PC-3 (cell line): ENCODE measurements around the gene PLPP7. TPM values are rescaled to one million over a fixed set of nuclear protein-coding genes. Genes with fewer than 3 reads are reported as not detected.

Experiments
- ATAC-seq: fragments of 200-7000 bp; cut with Tn5 transposase; 2 replicates; pipeline ENCODE4 v1.9.1; 2020; ENCODE audit warnings: mild to moderate bottlenecking, moderate library complexity
- BruUV-seq: library from RNA; stranded (reverse); fragments of 400-500 nt; replicated peaks from 2 replicates; lab custom pipeline; 2021; lab: Mats Ljungman, UMichigan
- CTCF ChIA-PET: fragments of 300-600 bp; sonication (Branson Sonifier 250); formaldehyde crosslinking; loops from one replicate; lab custom pipeline; 2022; ENCODE audit warnings: antibody characterized with exemption; lab: Charles Lee
- POLR2A ChIA-PET: fragments of 300-600 bp; sonication (Branson Sonifier 250); formaldehyde crosslinking; loops from one replicate; lab custom pipeline; 2022; ENCODE audit warnings: antibody characterized with exemption; ENCODE audit not compliant: unreplicated experiment; lab: Charles Lee
- DNase-seq: peaks from one replicate; pipeline ENCODE4 v3.0.0-alpha.2; 2015
- H2AFZ ChIP-seq: fragments of 300-600 bp; sonication (generic); 2 replicates; pipeline ENCODE4 v1.6.0; 2016; ENCODE audit warnings: antibody characterized with exemption, low read length
- H3F3A ChIP-seq: fragments of 300-600 bp; sonication (generic); one replicate; pipeline ENCODE4 v1.6.0; 2017; ENCODE audit warnings: antibody characterized with exemption, low read length, control low read depth, mild to moderate bottlenecking; ENCODE audit not compliant: unreplicated experiment
- H3K27ac ChIP-seq: fragments of 300-600 bp; sonication (generic); 2 replicates; pipeline ENCODE4 v1.5.1; 2016; ENCODE audit warnings: mild to moderate bottlenecking, low read length
- H3K27me3 ChIP-seq: fragments of 300-600 bp; sonication (generic); 2 replicates; pipeline ENCODE4 v1.6.1; 2016; ENCODE audit warnings: low read length, mixed read lengths
- H3K36me3 ChIP-seq: fragments of 300-600 bp; sonication (generic); 2 replicates; pipeline ENCODE4 v1.6.1; 2016; ENCODE audit warnings: low read depth, mixed run types, low read length, mixed read lengths
- H3K4me1 ChIP-seq: fragments of 300-600 bp; sonication (generic); 2 replicates; pipeline ENCODE4 v1.5.1; 2016; ENCODE audit warnings: low read length; ENCODE audit not compliant: insufficient read depth
- H3K4me2 ChIP-seq: fragments of 300-600 bp; sonication (generic); 2 replicates; pipeline ENCODE4 v1.6.0; 2016; ENCODE audit warnings: low read length
- H3K4me3 ChIP-seq: fragments of 300-600 bp; sonication (generic); 2 replicates; pipeline ENCODE4 v1.5.1; 2016; ENCODE audit warnings: mild to moderate bottlenecking, low read length, mixed read lengths
- H3K79me2 ChIP-seq: fragments of 300-600 bp; sonication (generic); 2 replicates; pipeline ENCODE4 v1.6.1; 2017; ENCODE audit warnings: low read length, mixed read lengths
- H3K9ac ChIP-seq: fragments of 300-600 bp; sonication (generic); 2 replicates; pipeline ENCODE4 v1.6.0; 2016; ENCODE audit warnings: mild to moderate bottlenecking, low read length
- H3K9me2 ChIP-seq: fragments of 300-600 bp; sonication (generic); replicated peaks from 2 replicates; pipeline ENCODE4 v1.6.1; 2016; ENCODE audit warnings: mixed run types, low read length, mixed read lengths
- H3K9me3 ChIP-seq: fragments of 300-600 bp; sonication (generic); 2 replicates; pipeline ENCODE4 v1.6.1; 2016; ENCODE audit warnings: low read length, mixed read lengths
- H4K20me1 ChIP-seq: fragments of 300-600 bp; sonication (generic); 2 replicates; pipeline ENCODE4 v1.6.1; 2016; ENCODE audit warnings: low read length, mixed read lengths
- EZH2 ChIP-seq: fragments of 300-600 bp; sonication (generic); IDR thresholded peaks from one replicate; pipeline ENCODE4 v1.6.1; 2017; ENCODE audit warnings: antibody characterized with exemption, mild to moderate bottlenecking, low read length; ENCODE audit not compliant: unreplicated experiment
- EZH2phosphoT487 ChIP-seq: fragments of 300-600 bp; sonication (generic); IDR thresholded peaks from 2 replicates; pipeline ENCODE4 v1.6.1; 2018; ENCODE audit warnings: mild to moderate bottlenecking, antibody characterized with exemption, low read length, borderline replicate concordance
- intact Hi-C: fragments of 100-400 bp; cut with micrococcal nuclease; formaldehyde crosslinking; loops from 2 replicates; pipeline ENCODE4 v1.9.0; 2023
- total RNA-seq: library from RNA; depleted of rRNA; stranded (reverse); fragments of >200 nt; gene quantifications from 2 replicates; pipeline ENCODE4 v1.2.3, GENCODE V29; 2014
- TF ChIP-seq, protein P1 (sequence below): fragments of 300-600 bp; sonication (generic); conservative IDR thresholded peaks from 2 replicates; pipeline ENCODE4 v1.5.1; 2017; ENCODE audit warnings: antibody characterized with exemption, low read depth, mild to moderate bottlenecking, low read length

The PLPP7 gene
- total RNA-seq, 1 experiment from 2014 or later: not detected

DNA sequence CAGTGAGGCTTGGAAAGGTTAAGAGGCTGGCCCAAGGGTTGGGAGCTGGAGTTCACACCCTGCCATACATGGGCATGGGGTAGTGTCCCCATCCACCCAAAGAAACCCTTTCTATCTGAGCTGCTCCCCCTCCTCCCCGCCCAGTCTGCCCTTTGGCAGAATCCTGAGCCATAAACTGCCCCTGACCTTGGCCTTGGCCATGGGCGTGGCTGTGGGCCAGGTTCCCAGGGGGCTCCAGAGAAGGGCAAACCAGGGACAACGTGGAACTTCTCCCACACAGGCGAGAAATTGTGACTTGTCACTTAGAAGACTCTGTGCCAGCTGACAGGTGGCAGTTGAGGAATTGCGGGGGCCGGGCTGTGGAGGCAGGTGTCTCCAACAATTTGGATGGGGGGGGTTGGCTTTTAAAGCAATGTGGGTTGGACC lies 18.0 kb upstream of the PLPP7 start:
- no peak for ATAC-seq
- intact Hi-C loops: no loop called here
- Histone ChIP-seq H3F3A (no peaks in the 10 kb centered on the region), H3K9ac (no peak overlapping the region), H3K36me3 (no peaks in the 10 kb centered on the region), H3K27ac (no peak overlapping the region), H2AFZ (no peak overlapping the region), H3K9me2 (no peaks in the 10 kb centered on the region), H3K4me2 (no peak overlapping the region), H3K4me3 (no peak overlapping the region), H3K4me1 (no peaks in the 10 kb centered on the region), H4K20me1 (no peaks in the 10 kb centered on the region), H3K27me3 (peaks cover 9% of the 10 kb centered on the region), H3K9me3 (no peaks in the 10 kb centered on the region), H3K79me2 (no peaks in the 10 kb centered on the region)
- POLR2A ChIA-PET: interaction anchor here (0.6 kb wide), 1 partner anchor 24 kb away, joined by 3 read pairs; no protein-coding TSS in a partner anchor
- no TSS peak for BruUV-seq
- DNase-seq: no peak
- CTCF ChIA-PET: interaction anchor here (0.5 kb wide), 1 partner anchor 294 kb away, joined by 4 read pairs; no protein-coding TSS in a partner anchor
- no peak for TF ChIP-seq EZH2phosphoT487
- TF ChIP-seq, protein P1, sequence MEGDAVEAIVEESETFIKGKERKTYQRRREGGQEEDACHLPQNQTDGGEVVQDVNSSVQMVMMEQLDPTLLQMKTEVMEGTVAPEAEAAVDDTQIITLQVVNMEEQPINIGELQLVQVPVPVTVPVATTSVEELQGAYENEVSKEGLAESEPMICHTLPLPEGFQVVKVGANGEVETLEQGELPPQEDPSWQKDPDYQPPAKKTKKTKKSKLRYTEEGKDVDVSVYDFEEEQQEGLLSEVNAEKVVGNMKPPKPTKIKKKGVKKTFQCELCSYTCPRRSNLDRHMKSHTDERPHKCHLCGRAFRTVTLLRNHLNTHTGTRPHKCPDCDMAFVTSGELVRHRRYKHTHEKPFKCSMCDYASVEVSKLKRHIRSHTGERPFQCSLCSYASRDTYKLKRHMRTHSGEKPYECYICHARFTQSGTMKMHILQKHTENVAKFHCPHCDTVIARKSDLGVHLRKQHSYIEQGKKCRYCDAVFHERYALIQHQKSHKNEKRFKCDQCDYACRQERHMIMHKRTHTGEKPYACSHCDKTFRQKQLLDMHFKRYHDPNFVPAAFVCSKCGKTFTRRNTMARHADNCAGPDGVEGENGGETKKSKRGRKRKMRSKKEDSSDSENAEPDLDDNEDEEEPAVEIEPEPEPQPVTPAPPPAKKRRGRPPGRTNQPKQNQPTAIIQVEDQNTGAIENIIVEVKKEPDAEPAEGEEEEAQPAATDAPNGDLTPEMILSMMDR: no peak

DNA sequence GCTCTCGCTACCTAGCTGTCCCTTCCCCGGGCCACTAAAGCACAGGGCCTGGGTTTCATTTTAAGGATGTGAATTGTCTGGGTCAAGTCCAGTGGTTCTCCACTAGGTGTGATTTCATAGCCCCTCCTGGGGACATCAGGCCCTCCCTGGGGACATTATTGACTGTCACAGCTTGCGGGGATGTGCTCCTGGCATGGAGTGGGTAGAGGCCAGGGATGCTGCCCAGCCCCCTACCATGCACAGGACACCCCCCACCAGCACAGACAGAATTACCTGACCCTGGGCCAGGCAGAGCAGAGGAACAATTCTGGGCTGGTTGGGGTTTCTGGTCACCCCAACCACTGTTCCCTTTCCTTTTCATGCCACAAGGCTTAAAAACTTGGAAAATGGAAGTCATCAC lies 17.3 kb upstream of the PLPP7 start:
- H3K9ac ChIP-seq: no peak overlapping the region
- H3K9me3 ChIP-seq: no peaks in the 10 kb centered on the region
- H3K4me2 ChIP-seq: no peak overlapping the region
- H3F3A ChIP-seq: no peaks in the 10 kb centered on the region
- intact Hi-C loops: no loop called here
- ATAC-seq: no peak
- no peaks in the 10 kb centered on the region for H3K4me1 ChIP-seq
- no peak overlapping the region for H3K4me3 ChIP-seq
- H3K36me3 ChIP-seq: no peaks in the 10 kb centered on the region
- H3K27me3 ChIP-seq: peaks cover 9% of the 10 kb centered on the region
- DNase-seq: no peak
- H3K9me2 ChIP-seq: no peaks in the 10 kb centered on the region
- no peaks in the 10 kb centered on the region for H3K79me2 ChIP-seq
- no peak overlapping the region for H3K27ac ChIP-seq
- ChIA-PET CTCF (no interaction called here), POLR2A (interaction anchor here (0.6 kb wide), 1 partner anchor 25 kb away, joined by 3 read pairs; no protein-coding TSS in a partner anchor)
- no peak overlapping the region for H2AFZ ChIP-seq
- no peak for TF ChIP-seq EZH2phosphoT487
- TF ChIP-seq EZH2: no peak
- TF ChIP-seq, protein P1: no peak
- no TSS peak for BruUV-seq
- no peaks in the 10 kb centered on the region for H4K20me1 ChIP-seq

DNA sequence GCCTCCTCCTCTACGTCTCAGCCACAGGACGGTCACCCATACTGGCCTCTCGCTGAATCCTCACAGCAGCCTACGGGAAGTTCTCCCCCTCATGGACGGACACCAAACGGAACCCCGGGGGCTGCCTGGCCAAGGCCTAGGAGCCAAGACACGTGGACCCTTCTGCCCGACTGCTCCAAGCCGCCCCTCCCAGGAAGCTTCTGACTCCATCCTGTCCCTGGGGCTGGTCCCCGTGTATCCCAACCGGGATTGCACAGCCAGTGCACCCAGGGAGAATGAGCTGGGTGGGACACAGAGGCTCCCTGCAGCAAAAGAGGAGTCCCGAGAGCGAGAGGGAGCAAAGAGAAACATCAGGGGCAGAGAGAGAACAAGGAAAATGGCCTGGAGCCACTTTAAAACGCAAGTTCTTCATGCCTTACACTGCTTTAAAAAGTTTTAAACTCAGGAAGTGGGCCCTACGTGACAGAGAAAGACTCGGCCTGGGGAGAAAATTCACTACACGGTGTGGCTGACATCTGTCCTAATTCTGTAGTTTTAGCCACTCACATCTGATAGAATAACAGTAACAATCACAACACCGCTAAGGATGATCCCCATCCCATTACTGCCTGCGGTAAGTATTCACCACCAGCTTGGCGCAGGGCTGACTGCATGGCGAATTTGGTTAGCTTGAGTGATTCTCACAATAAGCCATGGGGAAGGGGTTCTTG lies 16.2 kb upstream of the PLPP7 start:
- POLR2A ChIA-PET: no interaction called here
- TF ChIP-seq EZH2: no peak
- no peak for TF ChIP-seq EZH2phosphoT487
- TF ChIP-seq, protein P1: no peak
- H3K79me2 ChIP-seq: no peaks in the 10 kb centered on the region
- intact Hi-C loops: no loop called here
- no peak overlapping the region for H2AFZ ChIP-seq
- H3K4me2 ChIP-seq: no peak overlapping the region
- DNase-seq (no peak), ATAC-seq (no peak)
- no peaks in the 10 kb centered on the region for H3K36me3 ChIP-seq
- H3K9ac ChIP-seq: no peak overlapping the region
- H3F3A ChIP-seq: no peaks in the 10 kb centered on the region
- H3K27ac ChIP-seq: no peak overlapping the region
- CTCF ChIA-PET: no interaction called here
- BruUV-seq: no TSS peak
- H3K4me3 ChIP-seq: no peak overlapping the region
- no peaks in the 10 kb centered on the region for H3K9me3 ChIP-seq
- no peaks in the 10 kb centered on the region for H3K9me2 ChIP-seq
- no peaks in the 10 kb centered on the region for H4K20me1 ChIP-seq
- H3K4me1 ChIP-seq: no peaks in the 10 kb centered on the region
- peaks cover 9% of the 10 kb centered on the region for H3K27me3 ChIP-seq
